NT2/D1 (cell line): Measurements from ENCODE around the gene RBFOX2.

Source experiments
- SUZ12 ChIP-seq: IDR thresholded peaks from 2 replicates; pipeline ENCODE4 v1.6.1; 2011; ENCODE audit not compliant: insufficient read length, insufficient read depth; ENCODE audit errors: extremely low read depth
- YY1 ChIP-seq: IDR thresholded peaks from 2 replicates; pipeline ENCODE4 v1.6.1; 2011; ENCODE audit not compliant: insufficient read length, insufficient read depth
- ZNF274 ChIP-seq: IDR thresholded peaks from 2 replicates; pipeline ENCODE4 v1.6.1; 2011; ENCODE audit warnings: mild to moderate bottlenecking, low read depth, low read length

DNA sequence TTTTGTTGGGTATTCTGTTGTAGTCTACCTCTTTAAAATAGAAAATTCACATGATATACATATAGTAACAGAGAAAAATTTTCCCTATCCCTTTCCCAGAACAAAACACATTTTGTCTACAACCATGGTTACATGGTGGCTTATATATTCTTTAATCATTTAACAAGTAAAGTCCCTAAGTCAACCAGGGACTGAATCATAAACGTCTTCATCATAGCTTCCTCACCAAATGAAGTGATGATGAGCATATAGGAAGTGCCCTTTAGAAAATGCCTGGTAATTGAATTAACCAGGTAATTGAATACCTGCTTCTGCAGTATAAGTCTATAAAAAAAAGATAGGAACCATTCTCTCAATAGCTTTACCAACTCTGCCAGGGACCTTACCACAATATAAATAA lies 209.7 kb downstream of the RBFOX2 start:
- TF ChIP-seq YY1 (no peak), SUZ12 (no peak), ZNF274 (no peak)
